Stimulated activated CD8-positive, alpha-beta memory T cell treated with anti-CD3 and anti-CD28 coated beads, Interleukin-15, amount 100 ng/mL, for 4 hours (primary cell): ENCODE measurements around the gene EGFLAM.
"Not testable (repeated sequence)": the region's sequence is repeated elsewhere in the genome, so short reads cannot be mapped to it uniquely, and the experiment has no call there.

Experiments
- DNase-seq, 2 donors: peaks; one replicate each; pipeline ENCODE4 v3.0.0-alpha.2; 2020; ENCODE audit warnings: low read depth in 2 of 2

Gene EGFLAM

DNA sequence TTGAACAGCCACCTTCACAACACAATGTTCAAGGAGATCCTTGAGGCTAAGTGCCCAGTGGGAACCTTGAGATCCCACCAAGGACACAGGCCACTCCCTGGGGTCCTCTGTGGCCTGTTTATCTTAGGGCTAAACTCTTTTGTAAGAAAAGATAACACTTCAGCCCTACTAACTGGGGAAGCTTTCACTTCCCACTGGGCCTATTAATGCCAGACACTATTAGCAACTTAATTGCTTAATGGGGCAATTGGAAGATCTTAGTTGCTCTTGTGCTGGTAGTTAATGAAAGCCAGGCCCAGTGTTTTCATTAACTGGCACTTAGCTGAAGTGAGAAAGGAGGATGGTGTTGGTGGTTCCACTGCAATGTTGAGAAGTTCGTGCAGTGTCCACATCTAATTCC lies 117.1 kb downstream of the EGFLAM start:
- DNase-seq = no peak

DNA sequence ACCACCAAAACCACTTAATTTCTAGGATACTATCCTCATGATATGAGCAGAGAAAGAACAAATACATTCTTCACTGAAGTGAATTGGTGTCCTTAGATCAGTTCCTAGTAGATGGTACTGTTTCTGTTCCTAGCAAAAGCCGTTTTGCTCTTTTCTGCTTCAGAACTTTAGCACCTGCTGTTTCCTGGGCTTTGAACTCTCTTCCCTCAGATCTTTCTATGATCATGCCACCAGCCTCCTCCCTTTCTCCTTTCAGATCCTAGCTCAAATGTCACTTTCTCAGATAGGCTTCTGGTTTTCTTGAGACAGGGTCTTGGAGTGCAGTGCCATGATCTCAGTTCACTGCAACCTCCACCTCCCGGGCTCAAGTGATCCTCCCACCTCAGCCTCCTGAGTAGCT lies 118.0 kb downstream of the EGFLAM start:
- no peak for DNase-seq

DNA sequence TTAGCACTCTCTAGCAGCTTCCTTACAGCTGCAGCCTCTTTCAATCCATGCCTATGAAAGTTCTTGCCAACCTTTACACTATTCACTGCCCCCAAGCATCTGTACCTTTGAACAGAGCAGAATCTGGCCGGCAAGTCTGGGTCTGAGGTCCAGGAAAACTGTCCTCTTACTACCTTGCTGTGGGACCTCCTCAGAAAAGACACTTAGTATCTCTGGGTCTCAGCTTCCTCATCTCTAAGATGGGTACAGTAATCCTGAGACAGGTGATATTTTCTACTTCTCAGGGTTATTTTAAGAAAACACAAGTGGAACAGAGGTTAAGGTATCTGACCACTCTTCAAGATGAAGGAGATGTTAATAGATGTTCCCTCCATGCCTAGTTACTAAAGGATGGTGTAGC lies 120.2 kb downstream of the EGFLAM start:
- no peak for DNase-seq

DNA sequence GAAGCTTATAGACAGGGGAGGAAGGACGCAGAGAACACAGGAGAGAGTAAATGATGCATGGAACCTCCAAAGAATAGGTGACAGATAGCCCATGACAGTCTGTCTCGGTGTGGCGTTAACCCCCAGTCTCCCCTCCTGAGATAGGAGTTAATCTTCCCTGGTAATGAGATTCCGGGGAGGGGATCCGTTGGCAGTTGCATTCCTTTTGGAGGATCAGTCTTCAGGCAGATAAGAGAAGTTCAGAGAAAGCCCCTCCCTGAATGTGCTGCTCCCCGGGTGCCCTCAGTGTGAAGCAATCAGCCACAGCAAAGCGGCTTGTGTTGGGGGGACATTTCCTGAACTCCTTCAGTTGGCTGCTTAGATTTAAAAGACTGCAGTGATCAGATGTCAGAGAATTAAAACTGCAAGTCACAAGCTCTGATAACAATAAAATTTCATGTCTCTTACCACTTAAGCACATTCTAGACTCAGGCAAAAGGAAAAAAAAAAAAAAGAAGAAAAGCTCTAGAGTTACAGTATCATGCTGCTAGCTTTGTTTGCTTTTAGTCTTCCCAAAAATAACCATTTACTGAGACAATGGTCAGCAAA lies 121.1 kb downstream of the EGFLAM start:
- no peak for DNase-seq

DNA sequence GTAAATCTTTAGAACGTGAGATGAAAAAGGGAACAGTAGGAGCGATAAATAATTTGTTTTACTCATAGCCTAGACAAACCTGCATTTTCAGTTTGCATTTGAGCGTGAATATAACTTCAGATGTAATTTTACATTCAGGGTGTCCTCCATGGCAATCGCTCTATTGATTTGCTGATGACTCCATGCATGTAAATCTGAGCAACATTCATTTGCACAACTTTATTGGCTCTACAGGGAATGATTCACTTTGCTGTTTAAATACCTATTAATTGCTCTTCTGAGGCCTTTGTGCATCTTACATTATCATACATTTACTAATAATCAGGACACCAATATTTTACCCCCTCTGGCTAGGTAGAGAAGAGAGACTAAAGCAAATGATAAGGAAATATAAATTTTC lies 122.2 kb downstream of the EGFLAM start:
- DNase-seq = no peak

DNA sequence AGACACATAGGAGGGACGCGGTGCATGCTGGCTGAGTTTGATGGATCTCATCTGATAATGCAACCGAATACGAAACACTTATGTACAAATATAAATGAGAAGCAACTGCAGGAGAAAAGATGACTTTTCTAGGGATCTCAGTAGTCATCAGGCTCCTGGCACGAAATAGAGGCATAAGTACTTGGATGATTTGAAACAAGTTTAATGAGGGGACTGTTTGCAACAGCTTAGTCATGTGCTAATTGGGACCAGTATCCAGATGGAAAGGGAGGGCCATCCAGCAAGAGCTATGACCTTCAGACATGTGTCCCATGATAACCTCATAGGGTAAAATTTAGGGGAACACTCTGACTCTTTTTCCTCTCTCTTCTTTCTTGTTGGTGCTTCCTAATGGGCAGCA lies 123.0 kb downstream of the EGFLAM start:
- no peak for DNase-seq

DNA sequence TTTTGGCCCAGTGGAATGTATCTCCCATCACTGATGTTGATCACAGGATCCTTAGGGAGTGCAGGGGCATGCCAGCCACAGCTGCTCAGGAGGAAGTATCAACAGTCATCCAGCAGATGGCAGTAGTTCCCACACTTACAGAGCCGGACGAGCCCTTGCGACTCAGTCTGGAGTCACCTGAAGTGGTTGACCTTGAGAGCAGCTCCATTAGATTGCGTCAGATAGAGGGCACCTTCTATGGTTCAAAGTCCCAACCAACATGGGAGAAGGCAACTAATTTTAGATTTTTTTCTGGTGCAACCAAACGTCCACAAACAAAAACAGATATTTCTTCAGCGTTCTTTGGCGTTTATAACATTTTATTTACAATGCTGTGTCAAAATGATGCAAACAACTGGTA lies 124.5 kb downstream of the EGFLAM start:
- DNase-seq = no peak

DNA sequence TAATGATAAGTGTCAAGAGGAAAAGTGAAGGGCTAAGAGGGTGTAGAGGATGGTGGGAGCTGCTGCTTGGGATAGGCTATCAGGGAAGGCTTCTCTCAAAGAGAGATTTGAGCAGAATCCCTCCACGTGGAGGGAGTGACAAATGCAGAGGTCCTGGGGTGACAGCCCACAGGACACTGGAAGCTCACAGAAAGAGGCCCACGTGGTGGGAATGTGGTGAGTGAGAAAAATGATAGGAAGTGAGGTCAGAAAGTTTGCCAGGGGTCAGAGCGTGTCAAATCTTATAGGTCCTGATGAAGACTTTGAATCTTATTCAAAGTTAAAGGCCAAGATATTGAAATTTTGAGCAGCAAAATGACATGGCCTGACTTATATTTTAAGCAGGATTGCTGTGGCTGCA lies 125.3 kb downstream of the EGFLAM start:
- no peak for DNase-seq

DNA sequence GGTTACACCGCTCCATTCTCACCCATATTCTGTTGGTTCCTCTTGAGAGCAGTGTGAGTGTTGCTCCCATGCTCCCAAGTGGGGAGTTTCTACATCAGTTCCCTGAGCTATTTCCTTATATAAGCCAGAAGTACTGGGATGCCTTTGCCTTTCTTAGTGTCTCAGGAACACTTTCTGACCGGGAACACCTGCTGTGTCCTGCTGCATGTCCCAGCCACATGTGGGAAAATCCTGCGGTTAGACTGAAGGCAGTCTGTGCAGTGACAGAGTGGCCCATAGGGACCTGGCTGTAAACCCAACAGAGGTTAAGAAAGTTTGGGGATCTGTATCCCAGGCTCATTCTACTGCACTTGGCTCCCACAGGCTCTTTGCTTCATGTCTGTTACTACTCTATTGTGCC lies 126.0 kb downstream of the EGFLAM start:
- DNase-seq = no peak

DNA sequence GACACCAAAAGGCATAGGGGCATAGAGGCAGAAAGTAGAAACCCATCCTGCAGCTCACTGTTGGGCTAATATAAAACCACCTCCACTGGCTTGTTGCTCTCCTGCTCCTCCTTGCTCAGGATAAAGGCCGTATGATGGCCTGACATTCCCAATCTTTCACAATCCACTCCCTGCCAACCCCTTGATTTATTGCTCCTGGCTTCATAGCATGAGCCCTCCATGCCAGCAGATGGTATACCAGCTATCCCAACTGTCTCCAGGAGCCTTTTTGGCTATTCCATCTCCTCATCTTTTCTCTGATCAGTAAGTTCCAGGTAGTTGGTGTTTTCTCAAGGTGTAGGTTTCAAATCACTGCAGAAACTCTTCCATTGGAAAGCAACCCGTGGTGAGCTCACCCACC lies 128.8 kb downstream of the EGFLAM start:
- no peak for DNase-seq

DNA sequence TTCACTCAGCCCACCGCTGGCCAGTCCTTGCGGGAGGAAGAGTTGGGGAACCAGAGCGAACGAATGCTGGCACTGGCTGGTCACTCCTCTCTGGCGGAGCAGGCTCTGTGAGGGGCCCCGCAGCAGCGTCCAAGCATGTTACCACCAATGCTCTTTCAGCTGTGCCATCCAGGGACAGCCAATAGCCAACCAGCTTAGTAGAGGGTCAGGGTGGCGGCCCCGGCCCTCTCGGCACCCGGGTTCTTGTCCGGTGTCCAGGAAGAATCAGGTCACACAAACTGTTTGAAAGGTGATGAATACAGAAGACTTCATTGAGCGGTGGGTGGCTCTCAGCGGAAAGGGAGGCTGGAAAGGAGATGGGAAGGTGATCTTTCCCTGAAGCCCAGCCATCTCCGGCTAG lies 135.3 kb downstream of the EGFLAM start:
- DNase-seq = no peak

DNA sequence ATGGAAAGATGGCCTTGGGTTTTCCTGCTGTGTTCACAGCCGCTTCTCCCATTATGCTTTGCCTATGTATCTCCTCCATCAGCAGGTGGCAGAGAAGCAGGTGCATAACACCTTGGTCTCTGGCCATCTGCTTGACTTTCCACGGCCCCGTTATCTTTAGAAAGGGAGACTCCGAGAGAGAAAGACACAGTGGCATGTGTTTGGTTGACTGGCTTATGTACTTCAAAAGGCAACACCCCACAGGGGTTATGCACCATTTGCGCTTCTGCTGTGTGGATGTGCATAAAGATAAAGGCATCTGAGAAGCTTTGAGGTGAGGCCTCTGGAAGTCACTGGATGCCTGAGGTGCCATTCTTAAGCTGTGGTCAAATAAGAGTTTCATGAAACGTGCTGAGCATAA lies 138.4 kb downstream of the EGFLAM start:
- no peak for DNase-seq

DNA sequence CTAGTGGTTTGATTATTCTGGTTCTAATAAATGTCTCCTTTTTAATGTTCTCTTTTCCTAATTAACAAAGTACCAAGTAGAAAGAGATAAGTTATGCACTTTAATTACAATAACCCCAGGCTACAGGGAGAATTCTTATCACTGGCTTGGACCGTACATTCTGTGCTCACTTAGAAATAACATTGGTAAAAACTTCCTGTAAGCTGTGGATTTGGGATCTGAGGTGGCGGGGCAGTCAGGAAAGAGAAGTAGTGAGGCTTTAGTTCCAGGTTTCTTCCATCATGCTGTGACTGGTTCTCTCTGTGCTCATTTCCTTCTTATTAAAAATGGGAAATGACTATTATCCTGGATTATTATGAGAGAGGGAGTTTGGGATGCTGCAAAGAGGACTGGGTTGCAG lies 142.0 kb downstream of the EGFLAM start:
- DNase-seq = no peak

DNA sequence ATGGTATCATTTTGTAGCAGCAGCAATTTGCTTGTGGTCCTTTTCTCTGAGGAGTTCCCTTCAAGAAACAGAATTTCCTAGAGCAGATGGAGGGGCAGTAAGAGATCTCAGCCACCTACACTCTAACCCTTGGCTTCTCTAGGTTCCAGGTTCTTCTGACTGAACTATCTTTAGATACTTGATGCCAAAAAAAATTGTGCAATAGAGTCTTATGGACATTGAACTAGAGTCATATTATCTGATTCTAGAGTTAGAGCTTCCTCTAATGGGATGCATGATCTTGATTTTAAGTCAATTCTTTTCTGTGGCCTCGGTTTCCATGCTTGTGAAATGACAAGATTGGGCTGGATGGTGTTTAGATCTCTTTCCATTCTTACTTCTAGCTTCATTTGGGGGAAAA lies 142.8 kb downstream of the EGFLAM start:
- no peak for DNase-seq

DNA sequence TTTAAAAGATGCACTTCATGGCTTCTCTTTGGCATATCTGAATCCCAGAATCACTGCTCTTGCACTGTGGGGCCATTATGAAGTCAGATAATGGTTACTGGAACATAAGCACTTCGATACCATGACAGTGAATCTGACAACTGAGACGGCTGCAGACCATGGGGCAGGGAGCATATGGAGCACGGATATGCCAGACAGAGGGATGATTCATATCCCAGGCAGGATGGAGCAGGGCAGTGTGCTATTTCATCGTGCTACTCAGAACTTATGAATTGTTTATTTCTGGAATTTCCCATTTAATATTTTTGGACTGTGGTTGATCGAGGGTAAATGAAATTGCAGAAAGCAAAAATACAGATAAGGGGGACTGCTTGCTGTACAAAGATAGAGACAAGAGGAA lies 145.0 kb downstream of the EGFLAM start:
- DNase-seq = no peak

DNA sequence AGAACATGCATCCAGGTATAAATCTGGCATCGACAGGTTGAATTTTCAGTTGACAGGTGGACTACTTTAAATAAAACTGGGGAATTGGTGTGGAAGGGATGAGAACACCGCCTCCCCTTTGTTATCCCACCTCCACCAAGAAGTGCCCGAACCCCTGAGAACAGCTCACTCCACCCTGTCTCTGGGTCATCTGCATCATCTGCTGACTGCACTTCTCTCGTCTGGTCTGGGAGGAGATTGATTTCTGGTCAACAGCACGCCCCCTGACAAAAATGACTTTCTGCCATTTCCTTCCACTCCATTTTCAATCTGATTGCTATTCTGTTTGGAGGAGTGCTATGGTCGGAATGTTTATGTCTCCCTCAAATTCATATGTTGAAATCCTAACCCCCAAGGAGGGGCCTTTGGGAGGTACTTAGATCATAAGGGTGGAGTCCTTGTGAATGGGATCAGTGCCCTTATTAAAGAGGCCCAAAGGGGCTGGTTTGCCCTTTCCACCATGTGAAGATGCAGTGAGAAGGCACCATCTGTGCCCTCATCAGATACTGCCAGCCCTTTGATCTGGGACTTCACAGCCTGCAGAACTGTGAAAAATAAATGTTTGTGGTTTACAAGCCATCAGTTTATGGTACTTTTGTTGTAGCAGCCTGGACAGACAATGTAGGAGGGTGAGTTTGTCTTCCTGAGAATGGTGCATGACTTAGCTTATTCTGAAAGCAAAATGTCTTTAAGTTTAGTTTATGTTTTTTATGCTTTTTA lies 145.7 kb downstream of the EGFLAM start:
- no peak for DNase-seq

DNA sequence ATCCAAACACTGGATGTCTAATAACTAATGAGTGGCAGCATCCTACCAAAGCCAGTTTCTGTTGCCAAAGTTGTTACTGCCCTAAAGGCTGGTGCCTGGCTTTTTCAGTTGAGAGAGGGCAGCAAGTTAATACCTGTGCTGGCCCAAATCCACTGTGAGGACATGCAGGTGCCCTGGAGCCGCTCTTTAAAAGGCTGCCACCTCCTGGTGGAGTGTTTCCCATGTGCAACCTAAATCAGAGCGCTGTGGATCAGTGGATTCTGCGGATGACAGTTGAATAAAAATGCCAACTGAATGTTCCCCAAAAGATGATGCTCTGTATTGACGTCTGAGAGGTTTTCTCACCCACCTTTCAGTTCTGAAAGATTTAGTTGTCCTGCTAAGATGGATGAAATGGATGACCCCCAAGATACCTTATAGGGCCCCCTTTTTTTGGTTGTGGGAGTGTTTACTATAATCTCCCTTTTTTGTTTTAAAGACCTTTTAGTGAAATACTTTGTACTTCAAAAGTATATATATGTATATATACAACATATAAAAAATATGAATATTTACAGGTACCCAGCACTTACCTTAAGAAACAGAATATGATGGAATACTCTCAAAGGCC lies 146.4 kb downstream of the EGFLAM start:
- DNase-seq = no peak

DNA sequence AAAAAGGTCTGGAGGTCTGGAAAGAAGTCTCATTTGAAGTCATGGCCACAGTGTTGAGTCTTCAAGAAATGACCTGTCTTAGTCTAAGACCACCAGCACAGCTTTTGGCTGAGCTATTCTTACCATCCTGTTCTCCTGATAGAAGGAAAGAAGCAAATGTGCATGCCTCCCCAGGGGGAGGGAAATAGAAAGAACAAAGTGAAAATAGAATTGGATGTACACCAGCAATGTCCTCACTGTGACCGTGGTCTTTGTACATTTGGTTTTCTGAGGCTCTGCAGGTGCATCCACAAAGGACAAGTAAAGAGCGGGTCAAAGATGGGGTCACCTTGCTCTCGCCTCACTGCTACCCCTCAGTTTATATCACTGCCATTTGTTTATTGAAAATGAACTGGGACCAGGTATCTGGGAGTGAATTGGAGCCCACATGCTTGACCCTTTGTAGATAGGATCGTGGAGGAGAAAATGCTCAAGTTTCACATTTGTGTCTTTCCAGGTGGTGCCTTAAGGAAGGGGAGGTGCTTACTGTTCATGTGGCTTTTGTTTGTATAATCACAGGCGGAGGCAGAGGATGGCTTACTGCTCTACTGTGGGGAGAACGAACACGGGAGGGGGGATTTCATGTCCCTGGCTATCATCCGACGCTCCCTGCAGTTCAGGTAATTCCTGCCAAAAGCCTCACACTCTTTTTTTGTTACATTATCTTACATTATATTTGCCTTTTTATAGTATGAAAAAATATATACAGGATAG lies 150.3 kb downstream of the EGFLAM start:
- DNase-seq = no peak

DNA sequence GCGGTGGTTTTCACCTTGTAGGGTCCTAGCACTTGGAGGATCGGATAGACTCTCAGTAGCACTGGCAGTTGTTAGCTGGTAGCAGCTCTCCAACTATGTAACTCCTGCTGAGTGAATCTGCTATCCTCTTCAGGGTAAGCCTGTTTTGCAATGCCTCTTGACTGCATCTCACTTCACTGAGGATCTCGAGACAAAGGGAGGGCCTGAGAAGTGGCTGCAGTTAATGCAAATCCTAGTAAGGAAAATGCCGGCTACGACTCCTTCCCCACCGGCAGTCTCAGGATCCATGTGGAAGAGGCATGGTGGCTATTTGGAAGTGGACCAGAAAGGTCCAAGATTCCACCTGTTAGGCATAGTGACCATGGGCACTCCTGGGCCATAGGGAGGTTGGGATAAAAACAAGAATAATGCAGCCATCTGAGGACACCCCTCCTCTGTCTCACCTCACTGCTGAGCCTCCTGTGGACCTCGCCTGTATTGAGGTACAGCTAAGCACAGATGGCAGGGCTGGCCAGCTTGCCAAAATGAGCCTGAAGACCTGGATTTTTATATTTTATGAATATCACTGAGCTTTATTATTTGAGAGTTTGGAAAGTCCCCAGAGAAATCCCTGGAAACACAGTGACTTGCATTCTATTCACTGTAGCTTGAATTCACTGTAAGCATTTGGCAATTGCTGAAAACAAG lies 152.1 kb downstream of the EGFLAM start:
- DNase-seq = no peak

DNA sequence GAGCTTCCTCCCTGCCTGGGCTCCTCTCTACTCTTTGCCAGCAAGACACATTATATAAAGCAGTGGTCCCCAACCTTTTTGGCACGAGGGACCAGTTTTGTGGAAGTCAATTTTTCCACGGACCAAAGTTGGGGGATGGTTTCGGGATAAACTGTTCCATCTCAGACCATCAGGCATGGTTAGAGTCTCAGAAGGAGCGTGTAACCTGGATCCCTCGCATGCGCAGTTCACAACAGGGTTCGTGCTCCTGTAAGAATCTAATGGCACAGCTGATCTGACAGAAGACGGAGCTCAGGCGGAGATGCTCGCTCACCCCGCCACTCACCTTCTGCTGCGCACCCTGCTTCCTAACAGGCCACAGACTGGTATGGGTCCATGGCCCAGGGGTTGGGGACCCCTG lies 155.3 kb downstream of the EGFLAM start:
- DNase-seq = no peak

DNA sequence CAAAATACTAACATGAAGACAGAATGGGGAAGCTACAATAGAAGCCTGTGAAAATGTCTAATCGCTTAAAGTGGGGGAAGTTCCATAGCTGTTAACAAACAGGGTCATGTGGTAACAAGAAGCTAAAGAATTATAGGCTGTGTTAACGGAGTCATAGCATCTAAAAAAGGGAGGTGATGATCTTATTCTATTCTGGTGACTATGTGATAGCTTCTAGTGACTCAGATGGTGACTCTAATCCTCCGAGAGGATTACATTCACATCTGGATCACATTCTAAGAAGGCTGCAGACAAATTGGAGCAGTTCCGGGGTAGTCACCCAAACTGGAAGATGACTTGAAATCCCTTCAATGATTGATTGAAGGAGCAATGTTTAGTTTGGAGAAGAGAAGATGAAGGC lies 156.0 kb downstream of the EGFLAM start:
- no peak for DNase-seq

DNA sequence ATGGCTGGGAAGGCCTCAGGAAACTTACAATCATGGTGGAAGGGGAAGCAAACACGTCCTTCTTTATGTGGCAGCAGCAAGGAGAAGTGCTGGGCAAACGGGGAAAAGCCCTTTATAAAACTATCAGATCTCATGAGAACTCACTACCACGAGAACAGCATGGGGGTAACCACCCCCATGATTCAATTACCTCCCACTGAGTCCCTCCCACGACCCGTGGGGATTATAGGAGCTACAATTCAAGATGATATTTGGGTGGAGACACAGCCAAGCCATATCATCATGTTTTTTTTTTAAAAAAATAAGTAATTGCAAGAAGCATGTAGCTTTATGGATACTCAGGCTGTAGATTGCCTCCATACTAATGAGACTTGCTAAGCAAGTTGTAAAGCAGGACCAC lies 157.4 kb downstream of the EGFLAM start:
- not testable (repeated sequence) for DNase-seq
